Measurements from ENCODE around the gene RBM15. TPM values are rescaled to one million over a fixed set of nuclear protein-coding genes. Genes with fewer than 3 reads are reported as not detected.
A peak's percentile ranks its signal among the peaks of the same experiment; 100 is the strongest.

The RBM15 gene
- total and polyA plus RNA-seq, 2 of the 4 experiments (the other 2 are of a cell fraction): 6.3 to 31.7 TPM

DNA sequence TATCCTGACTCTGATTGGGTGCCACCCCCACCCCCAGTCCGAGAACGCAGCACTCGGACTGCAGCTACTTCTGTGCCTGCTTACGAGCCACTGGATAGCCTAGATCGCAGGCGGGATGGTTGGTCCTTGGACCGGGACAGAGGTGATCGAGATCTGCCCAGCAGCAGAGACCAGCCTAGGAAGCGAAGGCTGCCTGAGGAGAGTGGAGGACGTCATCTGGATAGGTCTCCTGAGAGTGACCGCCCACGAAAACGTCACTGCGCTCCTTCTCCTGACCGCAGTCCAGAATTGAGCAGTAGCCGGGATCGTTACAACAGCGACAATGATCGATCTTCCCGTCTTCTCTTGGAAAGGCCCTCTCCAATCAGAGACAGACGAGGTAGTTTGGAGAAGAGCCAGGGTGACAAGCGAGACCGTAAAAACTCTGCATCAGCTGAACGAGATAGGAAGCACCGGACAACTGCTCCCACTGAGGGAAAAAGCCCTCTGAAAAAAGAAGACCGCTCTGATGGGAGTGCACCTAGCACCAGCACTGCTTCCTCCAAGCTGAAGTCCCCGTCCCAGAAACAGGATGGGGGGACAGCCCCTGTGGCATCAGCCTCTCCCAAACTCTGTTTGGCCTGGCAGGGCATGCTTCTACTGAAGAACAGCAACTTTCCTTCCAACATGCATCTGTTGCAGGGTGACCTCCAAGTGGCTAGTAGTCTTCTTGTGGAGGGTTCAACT lies 2.1 kb downstream of the RBM15 start:
- TF ChIP-seq, protein P1, sequence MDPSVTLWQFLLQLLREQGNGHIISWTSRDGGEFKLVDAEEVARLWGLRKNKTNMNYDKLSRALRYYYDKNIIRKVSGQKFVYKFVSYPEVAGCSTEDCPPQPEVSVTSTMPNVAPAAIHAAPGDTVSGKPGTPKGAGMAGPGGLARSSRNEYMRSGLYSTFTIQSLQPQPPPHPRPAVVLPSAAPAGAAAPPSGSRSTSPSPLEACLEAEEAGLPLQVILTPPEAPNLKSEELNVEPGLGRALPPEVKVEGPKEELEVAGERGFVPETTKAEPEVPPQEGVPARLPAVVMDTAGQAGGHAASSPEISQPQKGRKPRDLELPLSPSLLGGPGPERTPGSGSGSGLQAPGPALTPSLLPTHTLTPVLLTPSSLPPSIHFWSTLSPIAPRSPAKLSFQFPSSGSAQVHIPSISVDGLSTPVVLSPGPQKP (IDR thresholded peaks at IDR 0.05; ENCODE audit: borderline replicate concordance, low read depth, low read length): no peak
- TF ChIP-seq RCOR1 (IDR thresholded peaks at IDR 0.05; ENCODE audit: insufficient replicate concordance, low read length): no peak
- H3K9ac ChIP-seq (ENCODE audit: low read depth, low read length): peak overlapping the region; percentile 10; the same call in 1 of the 2 replicates
- no peak for DNase-seq
- no peak overlapping the region; the same call in 1 of the 2 replicates for H2AK5ac ChIP-seq (ENCODE audit: low read depth, low read length)
- no peak overlapping the region for H3K18ac ChIP-seq (ENCODE audit: low read depth, low read length)
- 78% methylated on average over 19 of the region's 27 CpGs; no CpG with 5 or more reads in 1 of the 2 experiments for WGBS, 2 experiments (ENCODE audit: extremely low coverage in 2 of 2, insufficient read length in 1 of 2)
- BruUV-seq (replicated peaks): no TSS peak
- dilution Hi-C loops (cut with HindIII; ENCODE audit: low sequenced_read_pairs, unreplicated experiment): no loop called here
- CTCF ChIA-PET: no interaction called here
- H3K4me1 ChIP-seq (ENCODE audit: control insufficient read depth, insufficient read depth, low read length): peaks cover 18% of the 10 kb centered on the region
- peaks cover 38% of the 10 kb centered on the region for H4K20me1 ChIP-seq (ENCODE audit: insufficient read depth, low read length)
- no peak for ATAC-seq (ENCODE audit: low read depth)
- H3K27ac ChIP-seq (ENCODE audit: insufficient read depth, low read length): 0 out of 2 replicates have a peak overlapping the region, but pooled peaks have one; percentile 2
- H2BK120ac ChIP-seq (ENCODE audit: low read depth, low read length): no peak overlapping the region
- H2AK9ac ChIP-seq (replicated peaks; ENCODE audit: low read depth, low read length, poor library complexity): peak overlapping the region; percentile 35
- in situ Hi-C loops (cut with MboI; ENCODE audit: low sequenced_read_pairs): loop anchor here (5.0 kb wide), 1 partner anchor 61 kb away; no protein-coding TSS in a partner anchor
- no peak overlapping the region for H2BK20ac ChIP-seq (ENCODE audit: low read depth, low read length)
- H3K4ac ChIP-seq (ENCODE audit: low read depth, low read length): no peak overlapping the region
- H2BK5ac ChIP-seq (ENCODE audit: low read depth, low read length, poor library complexity, severe bottlenecking): no peak overlapping the region
- peaks cover under 1 to 36% of the 10 kb centered on the region in 2 experiments; a peak in 3 of 4 replicates for H3K79me1 ChIP-seq (ENCODE audit: low read depth in 1 of 2, low read length in 2 of 2)
- peak overlapping the region; percentile 84 for H3K4me2 ChIP-seq (ENCODE audit: low read depth, low read length)
- H3K56ac ChIP-seq (ENCODE audit: extremely low read depth, insufficient read depth, low read length): no peak overlapping the region
- H3K9me3 ChIP-seq (ENCODE audit: control insufficient read depth, insufficient read depth, low read length): no peaks in the 10 kb centered on the region
- no peak overlapping the region for H4K8ac ChIP-seq (ENCODE audit: low read depth in 2 of 2, low read length in 2 of 2)
- no peak overlapping the region for H4K91ac ChIP-seq (ENCODE audit: insufficient read depth, low read depth, low read length)
- H4K5ac ChIP-seq (ENCODE audit: low read depth, low read length): no peak overlapping the region
- no peaks in the 10 kb centered on the region for H3K27me3 ChIP-seq (ENCODE audit: control insufficient read depth, insufficient read depth, low read length)
- intact Hi-C loops (cut with micrococcal nuclease): no loop called here
- peak overlapping the region; percentile 9; the same call in 1 of the 2 replicates for H3K4me3 ChIP-seq (ENCODE audit: insufficient read depth, low read depth, low read length)
- POLR2A ChIA-PET (ENCODE audit: unreplicated experiment): no interaction called here
- H3K9me1 ChIP-seq (ENCODE audit: insufficient read depth, low read length): peaks cover 12% of the 10 kb centered on the region
- H3K23ac ChIP-seq (ENCODE audit: low read depth, low read length): peak overlapping the region; percentile 88
- H2AFZ ChIP-seq (replicated peaks; ENCODE audit: low read length, poor library complexity): peak overlapping the region; percentile 19
- H2BK15ac ChIP-seq (ENCODE audit: low read depth, low read length): no peak overlapping the region
- no peak overlapping the region for H3K14ac ChIP-seq (replicated peaks; ENCODE audit: low read depth, low read length)
- H3K36me3 ChIP-seq (ENCODE audit: control insufficient read depth, insufficient read depth, low read length): peaks cover 17% of the 10 kb centered on the region

Data from IMR-90 (cell line).